GM12874 (cell line): ENCODE results near the gene PKNOX1.

Experiments
- CTCF ChIP-seq: IDR thresholded peaks from 2 replicates; pipeline ENCODE4 v1.5.1; 2011; ENCODE audit warnings: low read depth, mild to moderate bottlenecking, control low read depth, low read length, moderate library complexity; ENCODE audit not compliant: insufficient read depth

Gene PKNOX1

DNA sequence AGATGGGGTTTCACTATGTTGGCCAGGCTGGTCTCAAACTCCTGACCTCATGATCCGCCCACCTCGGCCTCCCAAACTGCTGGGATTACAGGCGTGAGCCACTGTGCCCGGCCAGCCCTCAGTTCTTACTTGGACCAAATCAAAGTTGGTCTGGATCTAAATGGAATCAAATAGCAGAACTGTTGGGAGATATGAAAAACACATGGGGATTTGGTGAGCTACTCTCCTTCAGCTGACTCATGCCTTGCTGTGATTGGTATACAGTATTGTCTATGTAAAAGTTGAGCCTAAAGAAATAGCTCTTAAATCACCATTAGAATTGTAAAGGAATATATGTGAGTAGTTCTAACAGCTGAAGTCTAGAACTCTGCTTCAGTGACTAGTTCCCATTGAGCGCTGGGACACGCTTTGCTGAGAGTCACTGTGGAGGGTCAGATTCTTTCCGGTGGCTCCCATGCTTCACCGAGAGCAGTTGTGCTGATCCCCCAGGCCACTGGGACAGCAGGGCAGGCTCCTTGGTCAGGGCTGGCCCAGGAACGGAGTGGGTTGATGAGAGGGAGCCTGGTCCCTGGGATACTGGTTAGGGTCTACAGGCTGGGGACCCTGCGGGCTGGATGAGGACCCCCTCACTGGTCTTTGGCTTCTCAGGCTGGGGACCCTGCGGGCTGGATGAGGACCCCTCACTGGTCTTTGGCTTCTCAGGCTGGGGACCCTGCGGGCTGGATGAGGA lies 14.0 kb downstream of the PKNOX1 start:
- no peak for TF ChIP-seq CTCF

DNA sequence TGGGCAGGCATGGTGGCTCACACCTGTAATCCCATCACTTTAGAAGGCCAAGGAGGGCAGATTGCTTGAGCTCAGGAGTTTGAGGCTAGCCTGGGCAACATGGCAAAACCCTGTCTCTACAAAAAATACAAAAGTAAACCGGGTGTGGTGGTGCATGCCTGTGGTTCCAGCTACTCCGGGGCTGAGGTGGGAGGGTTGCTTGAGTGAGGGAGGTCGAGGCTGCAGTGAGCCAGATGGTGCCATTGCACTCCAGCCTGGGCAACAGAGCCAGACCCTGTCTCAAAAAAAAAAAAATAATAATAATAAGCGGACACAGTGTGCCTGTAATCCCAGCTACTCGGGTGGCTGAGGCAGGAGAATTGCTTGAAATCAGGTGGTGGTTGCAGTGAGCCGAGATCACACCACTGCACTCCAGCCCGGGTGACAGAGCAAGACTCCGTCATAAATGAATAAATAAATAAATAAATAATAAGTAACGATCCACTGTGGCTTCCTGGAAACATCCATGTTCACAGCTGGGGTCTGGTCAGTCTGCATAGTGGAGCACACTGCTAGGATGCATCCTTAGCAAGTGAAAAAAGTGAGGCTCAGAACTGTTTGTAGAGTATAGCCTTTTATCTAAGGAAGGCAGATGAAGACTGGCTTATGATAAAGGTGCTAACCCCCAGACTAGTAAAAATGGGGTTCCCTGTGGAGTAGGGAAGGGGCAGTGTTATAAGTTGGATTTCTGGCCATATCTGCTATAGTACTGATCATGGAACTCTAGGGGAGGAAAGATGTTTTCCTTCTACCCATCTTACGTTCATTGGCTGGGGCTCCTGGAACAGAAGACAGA lies 15.7 kb downstream of the PKNOX1 start:
- no peak for TF ChIP-seq CTCF

GRCh38 chr21:42991992-42992740 lies 17.8 kb downstream of the PKNOX1 start:
- TF ChIP-seq CTCF = no peak

- TF ChIP-seq CTCF = no peak
Observed at GRCh38 chr21:42993051-42993712, 18.8 kb downstream of the PKNOX1 start.

DNA sequence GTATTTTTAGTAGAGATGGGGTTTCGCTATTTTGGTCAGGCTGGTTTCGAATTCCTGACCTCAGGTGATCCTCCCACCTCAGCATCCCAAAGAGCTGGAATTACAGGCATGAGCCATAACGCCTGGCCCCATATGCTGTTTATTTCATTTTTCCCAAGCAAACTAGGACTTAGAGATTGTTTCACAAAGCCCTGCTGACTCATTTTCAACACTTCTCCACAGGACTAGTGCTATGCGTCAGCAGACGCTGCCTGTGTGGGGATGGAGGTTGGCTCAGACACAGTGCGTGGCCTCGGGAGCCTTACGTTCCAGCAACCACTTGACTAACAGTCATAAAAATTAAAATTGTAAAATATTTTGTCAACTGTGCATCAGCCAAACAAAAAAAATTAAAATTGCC lies 22.7 kb downstream of the PKNOX1 start:
- TF ChIP-seq CTCF = no peak

GRCh38 chr21:43001316-43001715 lies 27.0 kb downstream of the PKNOX1 start:
- TF ChIP-seq CTCF = no peak

DNA sequence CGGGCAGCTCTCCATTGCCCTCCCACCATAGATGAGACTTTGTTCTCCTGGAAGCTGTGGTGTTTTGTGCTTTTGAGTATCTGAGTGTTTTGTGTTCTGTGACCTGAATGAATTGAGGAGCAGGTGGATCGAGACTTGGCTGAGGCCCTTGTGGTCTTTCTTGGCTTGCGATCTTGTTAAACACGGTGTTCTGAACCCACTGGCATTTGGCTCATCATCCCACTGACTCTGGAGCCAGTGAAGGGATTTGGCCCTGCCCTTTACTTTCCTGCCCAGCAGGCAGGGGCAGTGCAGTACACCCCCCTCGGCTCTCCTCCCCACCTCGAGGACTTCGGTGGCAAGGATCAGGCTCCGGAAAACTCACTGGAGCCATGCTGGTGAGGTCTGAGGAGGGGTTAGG lies 30.6 kb downstream of the PKNOX1 start:
- no peak for TF ChIP-seq CTCF
